Cerebellar nuclear complex (tissue), 1 donor: ENCODE measurements around the gene PGAP1.

Source experiments
- DNase-seq, 2 experiments: peaks; one replicate each; lab custom pipeline; 2025; lab: John Stamatoyannopoulos, UW

PGAP1 gene

GRCh38 chr2:196801674-196802261 is 124.7 kb downstream of the PGAP1 start:
- no peak for DNase-seq

DNA sequence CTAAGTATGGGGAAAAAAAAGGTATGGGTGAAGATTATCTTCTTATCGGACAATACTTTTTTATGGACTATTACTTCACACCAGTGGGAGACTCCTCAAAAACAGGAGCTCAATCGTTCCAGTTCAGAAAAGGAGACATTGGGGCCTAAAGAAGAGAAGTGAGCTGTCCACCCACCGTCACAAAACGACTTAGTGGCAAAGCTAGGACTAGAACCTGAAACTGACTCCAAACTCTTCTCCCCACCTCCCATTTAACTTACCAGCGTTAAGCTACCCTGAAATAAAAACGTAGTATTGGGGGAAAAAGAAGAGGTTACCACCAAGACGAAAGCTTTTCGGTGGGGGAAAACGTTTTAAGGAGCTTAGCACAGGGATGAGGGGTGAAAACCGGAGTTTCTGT is 127.5 kb downstream of the PGAP1 start:
- DNase-seq = no peak

- DNase-seq = no peak
Observed at GRCh38 chr2:196792865-196793264, 133.6 kb downstream of the PGAP1 start.

GRCh38 chr2:196783431-196784094 is 142.9 kb downstream of the PGAP1 start:
- DNase-seq = no peak
